Right kidney (tissue), 1 donor: Measurements from ENCODE around the gene GNA15.
"Not testable (repeated sequence)": the region's sequence is repeated elsewhere in the genome, so short reads cannot be mapped to it uniquely, and the experiment has no call there.

Source experiments
- DNase-seq: peaks from one replicate; pipeline ENCODE4 v3.0.0-alpha.2; 2016

Gene GNA15

GRCh38 chr19:3149526-3150505 lies 14.0 kb downstream of the GNA15 start:
- no peak for DNase-seq

DNA sequence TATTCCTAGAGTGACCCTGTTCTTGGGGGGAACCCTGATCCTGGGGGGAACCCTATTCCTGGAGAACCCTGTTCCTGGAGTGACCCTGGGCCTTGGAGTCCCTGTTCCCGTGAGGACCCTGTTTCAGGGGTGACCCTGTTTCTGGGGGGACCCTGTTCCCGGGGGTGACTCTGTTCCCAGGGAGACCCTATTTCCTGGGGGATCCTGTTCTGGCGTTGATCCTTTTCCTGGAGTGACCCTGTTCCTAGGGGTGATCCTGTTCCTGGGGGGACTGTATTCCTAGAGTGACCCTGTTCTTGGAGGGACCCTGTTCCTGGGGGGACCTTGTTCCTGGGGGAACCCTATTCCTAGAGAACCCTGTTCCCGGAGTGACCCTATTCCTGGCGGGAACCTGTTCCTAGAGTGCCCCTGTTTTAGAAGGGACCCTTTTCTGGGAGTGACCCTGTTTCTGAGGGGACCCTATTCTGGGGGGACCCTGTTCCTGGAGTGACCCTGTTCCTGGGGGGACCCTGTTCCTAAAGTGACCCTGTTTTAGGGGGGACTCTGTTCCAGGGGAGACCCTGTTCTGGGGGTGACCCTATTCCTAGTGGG lies 15.0 kb downstream of the GNA15 start:
- DNase-seq: no peak

DNA sequence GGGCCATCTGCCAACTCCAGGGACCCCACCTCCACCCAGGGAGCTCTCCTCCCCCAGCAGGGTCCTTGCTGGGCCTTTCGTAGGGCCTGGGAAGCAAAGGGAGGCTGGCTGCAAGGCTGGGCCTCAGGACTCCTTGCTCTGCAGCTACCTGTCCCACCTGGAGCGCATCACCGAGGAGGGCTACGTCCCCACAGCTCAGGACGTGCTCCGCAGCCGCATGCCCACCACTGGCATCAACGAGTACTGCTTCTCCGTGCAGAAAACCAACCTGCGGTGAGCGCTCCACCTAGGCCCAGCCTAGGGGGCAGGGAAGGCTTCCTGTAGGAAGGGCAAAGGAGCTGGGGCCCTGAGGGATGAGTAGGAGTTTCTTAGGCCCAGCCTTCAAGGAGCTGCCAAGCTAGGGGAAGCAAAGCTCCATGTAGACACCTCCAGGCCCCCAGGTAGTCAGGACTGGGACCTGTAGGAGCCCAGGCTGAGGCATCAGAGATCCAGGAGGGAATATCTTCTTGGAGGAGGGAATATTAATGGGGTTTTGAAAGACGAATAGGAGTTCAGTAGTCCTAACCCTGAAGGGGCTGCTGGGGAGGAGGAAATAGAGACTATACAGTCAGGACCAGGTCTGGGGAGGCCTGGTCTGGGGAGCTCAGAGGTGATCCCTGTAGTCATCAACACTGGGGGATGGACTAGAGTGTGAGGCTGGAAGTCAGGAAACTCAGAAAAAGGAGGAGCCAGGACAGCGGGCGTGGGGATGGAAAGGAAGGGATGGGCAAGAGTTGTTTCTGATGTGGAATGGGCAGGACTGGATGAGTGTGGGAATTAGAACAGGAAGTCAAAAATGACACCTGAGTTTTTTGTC lies 16.0 kb downstream of the GNA15 start:
- no peak for DNase-seq

DNA sequence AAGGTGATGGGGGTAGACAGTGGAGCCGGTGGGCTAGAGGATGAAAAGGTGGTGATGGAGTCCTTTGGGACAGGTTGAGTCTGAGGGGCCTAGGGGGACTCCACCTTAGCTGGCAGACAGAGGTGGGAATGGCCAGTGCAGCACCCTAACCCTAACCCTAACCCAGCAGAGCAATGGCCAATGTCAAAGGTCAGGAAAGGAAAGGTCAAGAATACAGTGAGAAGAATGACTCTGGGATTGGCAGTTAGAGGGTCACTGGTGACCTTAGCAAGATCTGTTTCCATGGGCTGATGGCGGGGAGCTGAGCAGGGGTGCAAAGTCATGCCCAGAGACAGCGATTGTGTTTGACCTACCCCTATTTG lies 16.6 kb downstream of the GNA15 start:
- no peak for DNase-seq

- no peak for DNase-seq
Observed at GRCh38 chr19:3153286-3154230, 17.7 kb downstream of the GNA15 start.

DNA sequence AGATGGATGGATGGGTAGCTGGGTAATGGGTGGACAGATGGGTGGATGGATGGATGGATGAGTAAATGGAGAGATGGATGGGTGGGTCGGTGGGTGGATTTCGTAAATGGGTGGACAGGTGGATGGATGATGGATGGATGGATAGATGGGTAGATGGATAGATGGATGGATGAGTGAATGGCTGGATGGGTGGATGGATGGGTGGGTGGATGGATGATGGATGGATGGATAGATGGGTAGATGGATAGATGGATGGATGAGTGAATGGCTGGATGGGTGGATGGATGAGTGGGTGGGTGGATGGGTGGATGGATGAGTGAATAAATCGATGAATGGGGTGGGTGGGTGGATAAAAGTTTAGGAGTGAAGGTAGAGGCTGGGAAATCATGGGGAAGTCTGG lies 18.6 kb downstream of the GNA15 start:
- DNase-seq: not testable (repeated sequence)

GRCh38 chr19:3154957-3155736 lies 19.3 kb downstream of the GNA15 start:
- DNase-seq: no peak

DNA sequence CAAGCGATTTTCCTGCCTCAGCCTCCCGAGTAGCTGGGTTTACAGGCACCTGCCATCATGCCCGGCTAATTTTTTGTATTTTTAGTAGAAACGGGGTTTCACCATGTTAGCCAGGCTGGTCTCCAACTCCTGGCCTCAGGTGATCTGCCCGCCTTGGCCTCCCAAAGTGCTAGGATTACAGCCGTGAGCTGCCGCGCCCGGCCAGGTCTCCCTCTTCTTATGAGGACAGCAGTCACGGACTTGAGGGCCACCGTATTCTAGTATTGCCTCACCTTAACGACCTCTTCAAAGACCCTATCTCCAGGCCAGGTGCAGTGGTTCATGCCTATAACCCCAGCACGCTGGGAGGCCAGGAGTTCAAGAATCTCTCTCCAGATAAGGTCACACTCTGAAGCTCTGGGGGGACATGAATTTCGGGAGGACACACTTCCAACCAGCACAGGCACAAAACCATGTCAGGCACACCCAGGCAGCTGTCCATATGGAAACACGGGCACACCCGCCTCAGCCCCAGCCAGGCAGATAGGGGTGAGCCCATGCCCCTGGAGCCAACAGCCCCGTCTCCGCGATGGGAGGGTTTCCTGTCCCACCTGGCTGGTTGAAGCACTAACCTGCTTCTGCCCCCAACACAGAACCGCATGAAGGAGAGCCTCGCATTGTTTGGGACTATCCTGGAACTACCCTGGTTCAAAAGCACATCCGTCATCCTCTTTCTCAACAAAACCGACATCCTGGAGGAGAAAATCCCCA lies 21.4 kb downstream of the GNA15 start:
- DNase-seq: no peak

GRCh38 chr19:3159565-3159964 lies 23.7 kb downstream of the GNA15 start:
- no peak for DNase-seq

- DNase-seq: no peak
Observed at GRCh38 chr19:3160219-3160618, 24.4 kb downstream of the GNA15 start.

DNA sequence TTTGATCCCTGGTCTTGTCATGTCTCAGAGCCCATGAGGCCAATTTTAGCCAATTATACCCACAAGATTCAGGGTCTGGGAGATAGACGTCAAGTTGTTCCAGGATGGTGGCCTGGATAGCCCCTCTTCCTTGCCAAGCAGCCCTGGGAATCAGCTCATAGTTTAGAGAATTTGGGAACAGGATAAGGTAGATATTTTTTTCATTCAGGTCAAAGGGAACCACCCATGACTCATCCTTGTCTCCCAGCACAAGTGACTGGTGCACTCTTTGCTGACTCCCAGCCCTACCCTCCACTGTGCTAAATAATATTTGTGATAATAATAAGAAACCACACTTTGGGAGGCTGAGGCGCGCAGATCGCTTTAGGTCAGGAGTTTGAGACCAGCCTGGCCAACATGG lies 25.6 kb downstream of the GNA15 start:
- DNase-seq: no peak

DNA sequence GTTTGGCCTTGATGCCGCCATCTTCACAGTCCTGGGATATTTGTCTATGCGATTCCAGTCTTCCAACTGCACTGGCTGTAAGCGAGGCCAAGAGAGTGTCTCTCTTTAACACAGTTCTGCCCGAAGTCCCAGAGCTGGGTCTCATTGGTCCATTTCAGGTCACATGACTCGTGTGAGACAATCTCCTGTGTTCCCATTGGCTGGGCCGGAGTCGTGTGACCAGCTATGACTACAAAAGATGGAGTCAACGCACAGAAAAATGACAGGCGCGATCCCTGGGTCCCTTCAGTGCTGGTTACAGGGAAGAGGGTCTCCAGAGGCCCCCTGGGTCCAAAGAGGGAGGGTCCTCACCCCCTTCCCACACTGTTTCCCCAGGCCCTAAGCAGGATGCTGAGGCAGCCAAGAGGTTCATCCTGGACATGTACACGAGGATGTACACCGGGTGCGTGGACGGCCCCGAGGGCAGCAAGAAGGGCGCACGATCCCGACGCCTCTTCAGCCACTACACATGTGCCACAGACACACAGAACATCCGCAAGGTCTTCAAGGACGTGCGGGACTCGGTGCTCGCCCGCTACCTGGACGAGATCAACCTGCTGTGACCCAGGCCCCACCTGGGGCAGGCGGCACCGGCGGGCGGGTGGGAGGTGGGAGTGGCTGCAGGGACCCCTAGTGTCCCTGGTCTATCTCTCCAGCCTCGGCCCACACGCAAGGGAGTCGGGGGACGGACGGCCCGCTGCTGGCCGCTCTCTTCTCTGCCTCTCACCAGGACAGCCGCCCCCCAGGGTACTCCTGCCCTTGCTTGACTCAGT lies 26.8 kb downstream of the GNA15 start:
- no peak for DNase-seq

- peak; percentile 55 for DNase-seq
Observed at GRCh38 chr19:3163230-3163886, 27.5 kb downstream of the GNA15 start.

DNA sequence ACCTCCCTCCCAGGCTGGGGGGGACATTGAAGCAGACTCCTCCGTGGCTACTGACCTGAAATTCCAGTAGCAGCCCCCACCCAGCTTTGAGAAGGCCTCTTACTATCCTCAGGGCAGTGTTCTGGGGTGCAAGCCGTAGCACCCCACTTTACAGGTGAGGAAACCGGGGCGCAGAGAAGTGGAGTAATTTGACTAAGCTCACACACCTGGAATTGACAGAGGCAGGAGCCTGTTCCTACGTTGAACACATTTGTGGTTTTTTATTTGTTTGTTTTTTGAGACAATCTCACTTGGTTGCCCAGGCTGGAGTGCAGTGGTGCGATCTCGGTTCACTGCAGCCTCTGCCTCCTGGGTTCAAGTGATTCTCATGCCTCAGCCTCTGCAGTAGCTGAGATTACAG lies 28.1 kb downstream of the GNA15 start:
- no peak for DNase-seq

GRCh38 chr19:3167533-3168272 lies 31.9 kb downstream of the GNA15 start:
- DNase-seq: no peak

- DNase-seq: no peak
Observed at GRCh38 chr19:3171894-3172672, 36.2 kb downstream of the GNA15 start.

DNA sequence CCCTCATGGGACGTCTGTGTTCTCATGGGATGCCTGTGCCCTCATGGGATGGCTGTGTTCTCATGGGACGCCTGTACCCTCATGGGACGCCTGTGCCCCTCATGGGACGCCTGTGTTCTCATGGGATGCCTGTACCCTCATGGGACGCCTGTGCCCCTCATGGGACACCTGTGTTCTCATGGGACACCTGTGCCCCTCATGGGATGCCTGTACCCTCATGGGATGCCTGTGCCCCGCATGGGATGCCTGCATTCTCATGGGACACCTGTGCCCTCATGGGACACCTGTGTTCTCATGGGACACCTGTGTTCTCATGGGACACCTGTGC lies 36.8 kb downstream of the GNA15 start:
- not testable (repeated sequence) for DNase-seq
